WI38 (cell line): ENCODE data around the gene KRT32.

Experiments
- H3K4me3 ChIP-seq: 2 replicates; pipeline ENCODE4 v1.5.1; 2011; ENCODE audit warnings: low read depth, mild to moderate bottlenecking, control low read depth, low read length
- CTCF ChIP-seq: IDR thresholded peaks from 2 replicates; pipeline ENCODE4 v1.5.1; 2012; ENCODE audit warnings: low read depth, mild to moderate bottlenecking, control low read depth, low read length

Gene KRT32

DNA sequence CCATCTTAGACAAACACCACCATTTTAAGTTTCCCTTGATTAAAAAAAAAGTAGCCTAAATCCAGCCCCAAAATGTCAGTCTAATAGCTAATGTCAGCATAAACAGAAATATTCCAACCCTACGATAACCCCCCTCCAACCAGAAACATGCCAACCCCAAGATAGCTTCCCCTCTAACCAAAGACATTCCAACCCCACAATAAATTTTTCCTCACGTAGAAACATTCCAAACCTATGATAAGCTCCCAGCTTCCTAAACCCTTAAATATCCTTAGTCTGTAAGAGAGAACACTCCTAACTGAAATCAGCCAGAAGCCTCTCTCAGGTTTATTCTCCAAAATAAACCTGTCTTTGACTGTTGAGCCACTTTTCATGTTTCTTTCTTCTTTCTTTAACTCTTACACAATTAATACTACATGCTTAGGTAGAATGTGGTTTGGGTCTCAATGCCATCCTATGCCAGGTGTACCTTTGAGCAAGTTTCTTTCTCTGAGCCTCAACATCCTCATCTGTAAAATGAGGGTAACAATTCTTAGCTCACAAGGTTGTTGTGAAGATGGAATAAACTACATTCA lies 15.9 kb downstream of the KRT32 start:
- TF ChIP-seq CTCF: no peak

GRCh38 chr17:41449008-41449407 lies 18.2 kb downstream of the KRT32 start:
- TF ChIP-seq CTCF: no peak
- no peak overlapping the region for H3K4me3 ChIP-seq

More for the DNA sequence above, 15.9 kb downstream of the KRT32 start:
- H3K4me3 ChIP-seq: no peak overlapping the region

DNA sequence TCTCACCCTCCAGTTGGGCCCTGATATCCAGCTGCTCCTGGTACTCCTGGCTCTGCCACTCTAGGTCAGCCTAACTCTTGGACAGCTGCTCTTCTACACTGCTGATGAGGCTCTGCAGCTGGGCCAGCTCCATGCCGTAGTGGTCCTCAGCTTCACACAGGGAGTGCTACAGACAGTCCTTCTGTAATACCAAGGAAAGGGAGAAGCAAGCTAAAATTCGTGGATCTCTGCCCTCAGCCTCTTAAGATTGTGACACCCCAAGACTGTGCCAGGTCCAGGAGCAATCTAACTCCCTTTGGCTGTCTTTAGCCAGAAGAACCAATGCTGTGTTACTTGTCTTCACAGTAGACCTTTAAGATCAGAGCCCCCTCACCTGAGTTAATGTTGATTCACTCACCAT lies 18.7 kb downstream of the KRT32 start:
- H3K4me3 ChIP-seq: no peak overlapping the region
- no peak for TF ChIP-seq CTCF

DNA sequence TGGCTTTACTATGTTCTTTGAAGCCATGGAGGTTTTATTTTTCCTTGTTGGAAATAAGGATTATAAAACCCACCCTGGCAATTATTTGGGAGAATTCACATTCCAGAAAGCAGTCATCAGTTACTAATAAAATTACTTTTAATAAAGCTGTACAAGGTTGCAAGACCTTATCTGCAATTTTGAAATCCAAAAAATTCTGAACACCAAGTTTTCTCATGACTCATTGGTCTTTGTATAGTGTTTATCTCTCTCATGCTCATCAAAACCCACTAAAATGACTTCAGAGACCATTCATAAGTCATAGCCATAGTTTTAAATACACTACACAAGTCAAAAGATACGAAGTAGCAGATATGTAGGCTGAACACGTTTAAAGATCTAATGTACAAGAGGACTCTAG lies 20.4 kb downstream of the KRT32 start:
- H3K4me3 ChIP-seq: no peak overlapping the region
- no peak for TF ChIP-seq CTCF

DNA sequence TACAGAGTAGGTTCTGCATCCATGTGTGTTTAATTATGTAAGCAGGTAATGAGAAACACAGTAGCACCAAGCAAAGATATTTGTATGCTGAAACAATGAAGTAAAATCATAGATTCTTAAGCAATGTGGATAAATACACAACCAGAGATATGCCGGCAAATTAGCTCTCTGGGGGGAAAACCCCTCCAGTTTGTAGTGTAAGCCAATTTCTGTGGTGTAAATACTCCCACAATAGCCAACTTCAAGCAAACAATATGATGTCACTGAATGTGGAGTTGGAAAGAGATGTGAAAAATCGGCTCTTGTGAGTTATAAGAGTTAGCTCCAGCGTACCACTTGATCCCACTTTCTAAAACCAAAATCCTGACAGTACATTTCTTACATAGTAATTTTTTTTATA lies 22.5 kb downstream of the KRT32 start:
- TF ChIP-seq CTCF: no peak
- H3K4me3 ChIP-seq: no peak overlapping the region

DNA sequence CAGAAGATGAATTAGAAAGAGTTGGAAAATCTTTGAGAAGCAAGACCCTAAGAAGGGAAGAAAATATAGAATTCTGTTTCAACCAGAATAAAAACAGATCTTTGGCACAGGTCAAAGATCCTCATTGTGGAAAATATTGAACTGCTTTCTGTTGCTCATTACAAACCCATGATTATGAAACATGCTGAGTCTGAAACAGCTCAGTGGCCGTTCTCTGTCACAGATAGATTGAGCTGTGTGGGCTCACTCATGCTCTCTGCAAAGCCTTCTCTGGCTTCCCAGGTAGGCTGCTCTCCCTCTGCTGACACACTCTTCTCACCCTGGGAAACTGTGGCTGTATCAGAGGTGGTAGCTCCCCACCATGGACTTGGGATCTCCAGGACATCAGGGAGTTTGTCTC lies 23.0 kb downstream of the KRT32 start:
- no peak overlapping the region for H3K4me3 ChIP-seq
- no peak for TF ChIP-seq CTCF

GRCh38 chr17:41442739-41443138 lies 24.4 kb downstream of the KRT32 start:
- no peak overlapping the region for H3K4me3 ChIP-seq
- no peak for TF ChIP-seq CTCF
